ENCODE data around the gene IFNA10.
"Not testable (repeated sequence)": the region's sequence is repeated elsewhere in the genome, so short reads cannot be mapped to it uniquely, and the experiment has no call there.

IFNA10 gene

GRCh38 chr9:21207043-21207442 lies at the start of gene IFNA10:
TSS of gene IFNA10 (minus strand) at chr9:21207143. CDS start at chr9:21207097, 46 bp downstream.
- DNase-seq: not testable (repeated sequence)

- DNase-seq: no peak
Observed at GRCh38 chr9:21255538-21256212, 48.7 kb upstream of the IFNA10 start.

GRCh38 chr9:21252721-21253547 lies 46.0 kb upstream of the IFNA10 start:
- DNase-seq: peak; percentile 82 to 90 (median 88)

- DNase-seq: no peak
Observed at GRCh38 chr9:21251638-21252037, 44.7 kb upstream of the IFNA10 start.

GRCh38 chr9:21251190-21251589 lies 44.2 kb upstream of the IFNA10 start:
- DNase-seq: no peak

GRCh38 chr9:21244836-21245235 lies 37.9 kb upstream of the IFNA10 start:
- peak in 2 of 3 donors; percentile 55 to 66 for DNase-seq

GRCh38 chr9:21239911-21240310 lies 33.0 kb upstream of the IFNA10 start, which contains the start of gene IFNA14:
TSS of gene IFNA14 (minus strand) at chr9:21240005. CDS start at chr9:21239935, 70 bp downstream.
- peak; percentile 35 to 67 (median 66) for DNase-seq

GRCh38 chr9:21236360-21236714 lies 29.4 kb upstream of the IFNA10 start:
- DNase-seq: not testable (repeated sequence)

GRCh38 chr9:21235468-21236359 lies 28.8 kb upstream of the IFNA10 start:
- DNase-seq: peak; percentile 72 to 87 (median 81)

- DNase-seq: no peak
Observed at GRCh38 chr9:21234153-21234687, 27.3 kb upstream of the IFNA10 start.

GRCh38 chr9:21233258-21233657 lies 26.3 kb upstream of the IFNA10 start:
- no peak for DNase-seq

- peak in 1 of 3 donors; percentile 0 for DNase-seq
Observed at GRCh38 chr9:21228122-21228521, 21.2 kb upstream of the IFNA10 start, which contains the start of gene IFNA17. TSS of gene IFNA17 (minus strand) at chr9:21228222. CDS start at chr9:21228173, 49 bp downstream.

GRCh38 chr9:21217211-21217610 lies 10.3 kb upstream of the IFNA10 start, which contains the start of gene IFNA16:
TSS of gene IFNA16 (minus strand) at chr9:21217311. CDS start at chr9:21217305, 6 bp downstream.
- not testable (repeated sequence) for DNase-seq

- DNase-seq: peak; percentile 39 to 61 (median 54)
Observed at GRCh38 chr9:21213411-21214326, 6.7 kb upstream of the IFNA10 start.

- DNase-seq: not testable (repeated sequence)
Observed at GRCh38 chr9:21212160-21212559, 5.2 kb upstream of the IFNA10 start.

GRCh38 chr9:21210782-21211181 lies 3.8 kb upstream of the IFNA10 start:
- not testable (repeated sequence) for DNase-seq

GRCh38 chr9:21210311-21210710 lies 3.4 kb upstream of the IFNA10 start:
- DNase-seq: no peak

- no peak for DNase-seq
Observed at GRCh38 chr9:21205204-21205603, 1.7 kb downstream of the IFNA10 start.

GRCh38 chr9:21202105-21202504 lies 4.8 kb downstream of the IFNA10 start, which contains the start of gene IFNA7:
TSS of gene IFNA7 (minus strand) at chr9:21202205. CDS start at chr9:21202165, 40 bp downstream.
- not testable (repeated sequence) for DNase-seq

GRCh38 chr9:21194867-21195776 lies 11.8 kb downstream of the IFNA10 start:
- peak; percentile 51 to 71 (median 68) for DNase-seq
